GM23338 (cell line): ENCODE measurements around the gene ANKRD62. TPM values are rescaled to one million over a fixed set of nuclear protein-coding genes. Genes with fewer than 3 reads are reported as not detected.

Experiments
- ATAC-seq: fragments of 200-7000 bp; cut with Tn5 transposase; 3 replicates; pipeline ENCODE4 v1.9.1; 2020
- DNase-seq: peaks from one replicate; pipeline ENCODE4 v3.0.0-alpha.2; 2015; ENCODE audit warnings: low spot score
- H2AFZ ChIP-seq: fragments of 200-600 bp; sonication (generic); 2 replicates; pipeline ENCODE4 v1.8.0; 2016; ENCODE audit warnings: antibody characterized with exemption, mild to moderate bottlenecking, moderate library complexity
- H3F3A ChIP-seq: fragments of 200-600 bp; sonication (generic); replicated peaks from 2 replicates; pipeline ENCODE4 v1.8.0; 2017; ENCODE audit warnings: antibody characterized with exemption, mixed run types, low read depth
- H3K27ac ChIP-seq: fragments of 200-600 bp; sonication (generic); 2 replicates; pipeline ENCODE4 v1.6.1; 2016; ENCODE audit warnings: low read depth
- H3K27me3 ChIP-seq: fragments of 200-600 bp; sonication (generic); 2 replicates; pipeline ENCODE4 v1.8.0; 2016; ENCODE audit warnings: mild to moderate bottlenecking, mixed run types, moderate library complexity; ENCODE audit not compliant: insufficient read depth
- H3K36me3 ChIP-seq: fragments of 200-600 bp; sonication (generic); 2 replicates; pipeline ENCODE4 v1.8.0; 2016; ENCODE audit warnings: mild to moderate bottlenecking; ENCODE audit not compliant: insufficient read depth
- H3K4me1 ChIP-seq: fragments of 200-600 bp; sonication (generic); 2 replicates; pipeline ENCODE4 v1.8.0; 2016; ENCODE audit warnings: mild to moderate bottlenecking, moderate library complexity; ENCODE audit not compliant: insufficient read depth
- H3K4me2 ChIP-seq: fragments of 200-600 bp; sonication (generic); 2 replicates; pipeline ENCODE4 v1.7.1; 2017; ENCODE audit warnings: mixed run types
- H3K4me3 ChIP-seq: fragments of 200-600 bp; sonication (generic); 2 replicates; pipeline ENCODE4 v1.6.1; 2016; ENCODE audit warnings: mixed run types
- H3K79me2 ChIP-seq: fragments of 200-600 bp; sonication (generic); replicated peaks from 2 replicates; pipeline ENCODE4 v1.8.0; 2017; ENCODE audit warnings: mild to moderate bottlenecking; ENCODE audit not compliant: insufficient read depth
- H3K9me2 ChIP-seq: fragments of 200-600 bp; sonication (generic); 2 replicates; pipeline ENCODE4 v1.8.0; 2017; ENCODE audit not compliant: insufficient read depth
- H4K20me1 ChIP-seq: fragments of 200-600 bp; sonication (generic); replicated peaks from 2 replicates; pipeline ENCODE4 v1.8.0; 2017; ENCODE audit warnings: mild to moderate bottlenecking; ENCODE audit not compliant: insufficient read depth
- H3K27ac Mint-ChIP-seq: 2 replicates; pipeline ENCODE4 v1.8.0; 2020; ENCODE audit warnings: inconsistent platforms, mild to moderate bottlenecking, moderate library complexity, mixed read lengths
- H3K27me3 Mint-ChIP-seq: 3 replicates; pipeline ENCODE4 v1.8.0; 2022; ENCODE audit warnings: low read depth, mild to moderate bottlenecking, moderate library complexity, mixed read lengths, inconsistent platforms; ENCODE audit not compliant: insufficient read depth, poor library complexity
- H3K36me3 Mint-ChIP-seq: 3 replicates; pipeline ENCODE4 v1.8.0; 2021; ENCODE audit warnings: low read depth, mild to moderate bottlenecking, inconsistent platforms, moderate library complexity, mixed read lengths
- H3K4me1 Mint-ChIP-seq: 3 replicates; pipeline ENCODE4 v1.8.0; 2020; ENCODE audit warnings: mild to moderate bottlenecking, inconsistent platforms, mixed read lengths
- H3K4me3 Mint-ChIP-seq: 3 replicates; pipeline ENCODE4 v1.8.0; 2021; ENCODE audit warnings: moderate library complexity, mild to moderate bottlenecking, inconsistent platforms, mixed read lengths
- H3K9me3 Mint-ChIP-seq: 3 replicates; pipeline ENCODE4 v1.8.0; 2020; ENCODE audit warnings: moderate library complexity, mild to moderate bottlenecking, inconsistent platforms, mixed read lengths
- CREB1 ChIP-seq: fragments of 250-450 bp; sonication (Bioruptor Pico); IDR thresholded peaks from 2 replicates; pipeline ENCODE4 v1.5.0; 2020; ENCODE audit warnings: low read depth, mild to moderate bottlenecking, moderate library complexity
- EZH2 ChIP-seq: fragments of 200-600 bp; sonication (generic); IDR thresholded peaks from one replicate; pipeline ENCODE4 v1.8.0; 2017; ENCODE audit warnings: antibody characterized with exemption, mild to moderate bottlenecking, low read depth; ENCODE audit not compliant: unreplicated experiment
- EZH2phosphoT487 ChIP-seq: fragments of 200-600 bp; sonication (generic); IDR thresholded peaks from one replicate; pipeline ENCODE4 v1.8.1; 2018; ENCODE audit warnings: antibody characterized with exemption; ENCODE audit not compliant: unreplicated experiment
- JUNB ChIP-seq: IDR thresholded peaks from one replicate; pipeline ENCODE4 v1.6.1; 2016; ENCODE audit warnings: antibody characterized with exemption; ENCODE audit not compliant: unreplicated experiment
- NANOG ChIP-seq: IDR thresholded peaks from 2 replicates; pipeline ENCODE4 v1.6.1; 2016; ENCODE audit warnings: antibody characterized with exemption, borderline replicate concordance
- POLR2AphosphoS5 ChIP-seq: IDR thresholded peaks from 2 replicates; pipeline ENCODE4 v1.6.1; 2016; ENCODE audit warnings: antibody characterized with exemption, low read depth
- STAT1 ChIP-seq: IDR thresholded peaks from one replicate; pipeline ENCODE4 v1.6.1; 2016; ENCODE audit warnings: antibody characterized with exemption; ENCODE audit not compliant: unreplicated experiment
- ZNF114 ChIP-seq: fragments of 250-450 bp; sonication (Bioruptor Pico); IDR thresholded peaks from 2 replicates; pipeline ENCODE4 v1.5.0; 2020; ENCODE audit warnings: mild to moderate bottlenecking, moderate library complexity
- ZNF331 ChIP-seq: fragments of 250-450 bp; sonication (Bioruptor Pico); IDR thresholded peaks from 2 replicates; pipeline ENCODE4 v1.5.0; 2020; ENCODE audit warnings: low read depth, mild to moderate bottlenecking, moderate library complexity
- polyA plus RNA-seq: library from polyadenylated mRNA; unstranded; fragments of >200 nt; fragmentation: Nextera tagmentation; extraction: Ambion mirVana; gene quantifications from 2 replicates; pipeline ENCODE4 v1.2.1, GENCODE V29; 2016
- total RNA-seq: library from RNA; depleted of rRNA; stranded (reverse); fragments of >200 nt; shearing (Covaris generic); gene quantifications from 2 replicates; pipeline ENCODE4 v1.2.3, GENCODE V29; 2014
- TF ChIP-seq, protein P1 (sequence below), 2 experiments: fragments of 200-600 bp in 1 of 2; sonication (generic) in 1 of 2; conservative IDR thresholded peaks; 2 replicates each; pipeline versions ENCODE4 v1.5.1 to v1.6.1; 2016 to 2017; ENCODE audit warnings: antibody characterized with exemption in 2 of 2, low read depth in 2 of 2, mild to moderate bottlenecking in 2 of 2, moderate library complexity in 1 of 2
- TF ChIP-seq, protein P2 (sequence below): IDR thresholded peaks from 2 replicates; pipeline ENCODE4 v1.6.1; 2016; ENCODE audit warnings: antibody characterized with exemption
- TF ChIP-seq, protein P3 (sequence below): fragments of 250-450 bp; sonication (Bioruptor Pico); IDR thresholded peaks from 2 replicates; pipeline ENCODE4 v1.5.0; 2020; ENCODE audit warnings: mild to moderate bottlenecking, moderate library complexity
- TF ChIP-seq, protein P4 (sequence below): IDR thresholded peaks from one replicate; pipeline ENCODE4 v1.6.1; 2018; ENCODE audit warnings: antibody characterized with exemption; ENCODE audit not compliant: unreplicated experiment

Gene ANKRD62
- total and polyA plus RNA-seq, 2 experiments from 2014 or later, result not detected

DNA sequence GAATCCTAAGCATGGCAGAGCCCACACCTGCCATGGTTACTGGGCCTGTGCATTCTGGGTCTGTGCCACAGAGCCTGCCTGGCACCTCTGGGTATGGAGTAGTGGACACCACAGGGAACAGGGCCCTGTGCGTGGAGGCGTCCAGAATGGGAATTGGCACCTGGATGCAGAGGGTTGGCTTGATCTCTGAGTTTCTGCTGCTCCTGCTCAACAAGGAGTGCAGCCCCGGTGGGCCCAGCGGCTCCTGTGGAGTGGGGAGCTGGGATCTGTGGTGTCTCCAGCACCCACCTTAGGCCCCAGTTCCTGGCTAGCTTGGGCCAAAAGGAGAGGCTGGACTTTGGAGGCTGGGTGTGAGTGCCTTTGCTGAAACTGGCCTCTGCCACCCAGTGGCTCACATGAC, 7.9 kb upstream of the ANKRD62 start:
- no peaks in the 10 kb centered on the region for H3K27me3 ChIP-seq
- Mint-ChIP-seq H3K4me3 (no peak overlapping the region), H3K36me3 (no peaks in the 10 kb centered on the region), H3K27me3 (peaks cover 5% of the 10 kb centered on the region), H3K4me1 (no peaks in the 10 kb centered on the region), H3K9me3 (no peaks in the 10 kb centered on the region), H3K27ac (no peak overlapping the region)
- no peaks in the 10 kb centered on the region for H3K9me2 ChIP-seq
- TF ChIP-seq ZNF114 (CRISPR knock-in tag) (no peak), POLR2AphosphoS5 (no peak), EZH2 (no peak), JUNB (no peak), NANOG (no peak), CREB1 (CRISPR knock-in tag) (no peak), EZH2phosphoT487 (no peak), ZNF331 (CRISPR knock-in tag) (no peak), STAT1 (no peak)
- TF ChIP-seq, protein P1, sequence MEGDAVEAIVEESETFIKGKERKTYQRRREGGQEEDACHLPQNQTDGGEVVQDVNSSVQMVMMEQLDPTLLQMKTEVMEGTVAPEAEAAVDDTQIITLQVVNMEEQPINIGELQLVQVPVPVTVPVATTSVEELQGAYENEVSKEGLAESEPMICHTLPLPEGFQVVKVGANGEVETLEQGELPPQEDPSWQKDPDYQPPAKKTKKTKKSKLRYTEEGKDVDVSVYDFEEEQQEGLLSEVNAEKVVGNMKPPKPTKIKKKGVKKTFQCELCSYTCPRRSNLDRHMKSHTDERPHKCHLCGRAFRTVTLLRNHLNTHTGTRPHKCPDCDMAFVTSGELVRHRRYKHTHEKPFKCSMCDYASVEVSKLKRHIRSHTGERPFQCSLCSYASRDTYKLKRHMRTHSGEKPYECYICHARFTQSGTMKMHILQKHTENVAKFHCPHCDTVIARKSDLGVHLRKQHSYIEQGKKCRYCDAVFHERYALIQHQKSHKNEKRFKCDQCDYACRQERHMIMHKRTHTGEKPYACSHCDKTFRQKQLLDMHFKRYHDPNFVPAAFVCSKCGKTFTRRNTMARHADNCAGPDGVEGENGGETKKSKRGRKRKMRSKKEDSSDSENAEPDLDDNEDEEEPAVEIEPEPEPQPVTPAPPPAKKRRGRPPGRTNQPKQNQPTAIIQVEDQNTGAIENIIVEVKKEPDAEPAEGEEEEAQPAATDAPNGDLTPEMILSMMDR (conservative IDR thresholded peaks at IDR 0.05; ENCODE audit: low read depth in 2 of 2), result no peak
- TF ChIP-seq, protein P2, sequence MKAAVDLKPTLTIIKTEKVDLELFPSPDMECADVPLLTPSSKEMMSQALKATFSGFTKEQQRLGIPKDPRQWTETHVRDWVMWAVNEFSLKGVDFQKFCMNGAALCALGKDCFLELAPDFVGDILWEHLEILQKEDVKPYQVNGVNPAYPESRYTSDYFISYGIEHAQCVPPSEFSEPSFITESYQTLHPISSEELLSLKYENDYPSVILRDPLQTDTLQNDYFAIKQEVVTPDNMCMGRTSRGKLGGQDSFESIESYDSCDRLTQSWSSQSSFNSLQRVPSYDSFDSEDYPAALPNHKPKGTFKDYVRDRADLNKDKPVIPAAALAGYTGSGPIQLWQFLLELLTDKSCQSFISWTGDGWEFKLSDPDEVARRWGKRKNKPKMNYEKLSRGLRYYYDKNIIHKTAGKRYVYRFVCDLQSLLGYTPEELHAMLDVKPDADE, result no peak
- TF ChIP-seq, protein P3, sequence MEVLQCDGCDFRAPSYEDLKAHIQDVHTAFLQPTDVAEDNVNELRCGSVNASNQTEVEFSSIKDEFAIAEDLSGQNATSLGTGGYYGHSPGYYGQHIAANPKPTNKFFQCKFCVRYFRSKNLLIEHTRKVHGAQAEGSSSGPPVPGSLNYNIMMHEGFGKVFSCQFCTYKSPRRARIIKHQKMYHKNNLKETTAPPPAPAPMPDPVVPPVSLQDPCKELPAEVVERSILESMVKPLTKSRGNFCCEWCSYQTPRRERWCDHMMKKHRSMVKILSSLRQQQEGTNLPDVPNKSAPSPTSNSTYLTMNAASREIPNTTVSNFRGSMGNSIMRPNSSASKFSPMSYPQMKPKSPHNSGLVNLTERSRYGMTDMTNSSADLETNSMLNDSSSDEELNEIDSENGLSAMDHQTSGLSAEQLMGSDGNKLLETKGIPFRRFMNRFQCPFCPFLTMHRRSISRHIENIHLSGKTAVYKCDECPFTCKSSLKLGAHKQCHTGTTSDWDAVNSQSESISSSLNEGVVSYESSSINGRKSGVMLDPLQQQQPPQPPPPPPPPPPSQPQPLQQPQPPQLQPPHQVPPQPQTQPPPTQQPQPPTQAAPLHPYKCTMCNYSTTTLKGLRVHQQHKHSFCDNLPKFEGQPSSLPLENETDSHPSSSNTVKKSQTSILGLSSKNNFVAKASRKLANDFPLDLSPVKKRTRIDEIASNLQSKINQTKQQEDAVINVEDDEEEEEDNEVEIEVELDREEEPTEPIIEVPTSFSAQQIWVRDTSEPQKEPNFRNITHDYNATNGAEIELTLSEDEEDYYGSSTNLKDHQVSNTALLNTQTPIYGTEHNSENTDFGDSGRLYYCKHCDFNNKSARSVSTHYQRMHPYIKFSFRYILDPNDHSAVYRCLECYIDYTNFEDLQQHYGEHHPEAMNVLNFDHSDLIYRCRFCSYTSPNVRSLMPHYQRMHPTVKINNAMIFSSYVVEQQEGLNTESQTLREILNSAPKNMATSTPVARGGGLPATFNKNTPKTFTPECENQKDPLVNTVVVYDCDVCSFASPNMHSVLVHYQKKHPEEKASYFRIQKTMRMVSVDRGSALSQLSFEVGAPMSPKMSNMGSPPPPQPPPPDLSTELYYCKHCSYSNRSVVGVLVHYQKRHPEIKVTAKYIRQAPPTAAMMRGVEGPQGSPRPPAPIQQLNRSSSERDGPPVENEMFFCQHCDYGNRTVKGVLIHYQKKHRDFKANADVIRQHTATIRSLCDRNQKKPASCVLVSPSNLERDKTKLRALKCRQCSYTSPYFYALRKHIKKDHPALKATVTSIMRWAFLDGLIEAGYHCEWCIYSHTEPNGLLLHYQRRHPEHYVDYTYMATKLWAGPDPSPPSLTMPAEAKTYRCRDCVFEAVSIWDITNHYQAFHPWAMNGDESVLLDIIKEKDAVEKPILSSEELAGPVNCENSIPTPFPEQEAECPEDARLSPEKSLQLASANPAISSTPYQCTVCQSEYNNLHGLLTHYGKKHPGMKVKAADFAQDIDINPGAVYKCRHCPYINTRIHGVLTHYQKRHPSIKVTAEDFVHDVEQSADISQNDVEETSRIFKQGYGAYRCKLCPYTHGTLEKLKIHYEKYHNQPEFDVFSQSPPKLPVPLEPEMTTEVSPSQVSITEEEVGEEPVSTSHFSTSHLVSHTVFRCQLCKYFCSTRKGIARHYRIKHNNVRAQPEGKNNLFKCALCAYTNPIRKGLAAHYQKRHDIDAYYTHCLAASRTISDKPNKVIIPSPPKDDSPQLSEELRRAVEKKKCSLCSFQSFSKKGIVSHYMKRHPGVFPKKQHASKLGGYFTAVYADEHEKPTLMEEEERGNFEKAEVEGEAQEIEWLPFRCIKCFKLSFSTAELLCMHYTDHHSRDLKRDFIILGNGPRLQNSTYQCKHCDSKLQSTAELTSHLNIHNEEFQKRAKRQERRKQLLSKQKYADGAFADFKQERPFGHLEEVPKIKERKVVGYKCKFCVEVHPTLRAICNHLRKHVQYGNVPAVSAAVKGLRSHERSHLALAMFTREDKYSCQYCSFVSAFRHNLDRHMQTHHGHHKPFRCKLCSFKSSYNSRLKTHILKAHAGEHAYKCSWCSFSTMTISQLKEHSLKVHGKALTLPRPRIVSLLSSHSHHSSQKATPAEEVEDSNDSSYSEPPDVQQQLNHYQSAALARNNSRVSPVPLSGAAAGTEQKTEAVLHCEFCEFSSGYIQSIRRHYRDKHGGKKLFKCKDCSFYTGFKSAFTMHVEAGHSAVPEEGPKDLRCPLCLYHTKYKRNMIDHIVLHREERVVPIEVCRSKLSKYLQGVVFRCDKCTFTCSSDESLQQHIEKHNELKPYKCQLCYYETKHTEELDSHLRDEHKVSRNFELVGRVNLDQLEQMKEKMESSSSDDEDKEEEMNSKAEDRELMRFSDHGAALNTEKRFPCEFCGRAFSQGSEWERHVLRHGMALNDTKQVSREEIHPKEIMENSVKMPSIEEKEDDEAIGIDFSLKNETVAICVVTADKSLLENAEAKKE (CRISPR knock-in tag), result no peak
- TF ChIP-seq, protein P4, sequence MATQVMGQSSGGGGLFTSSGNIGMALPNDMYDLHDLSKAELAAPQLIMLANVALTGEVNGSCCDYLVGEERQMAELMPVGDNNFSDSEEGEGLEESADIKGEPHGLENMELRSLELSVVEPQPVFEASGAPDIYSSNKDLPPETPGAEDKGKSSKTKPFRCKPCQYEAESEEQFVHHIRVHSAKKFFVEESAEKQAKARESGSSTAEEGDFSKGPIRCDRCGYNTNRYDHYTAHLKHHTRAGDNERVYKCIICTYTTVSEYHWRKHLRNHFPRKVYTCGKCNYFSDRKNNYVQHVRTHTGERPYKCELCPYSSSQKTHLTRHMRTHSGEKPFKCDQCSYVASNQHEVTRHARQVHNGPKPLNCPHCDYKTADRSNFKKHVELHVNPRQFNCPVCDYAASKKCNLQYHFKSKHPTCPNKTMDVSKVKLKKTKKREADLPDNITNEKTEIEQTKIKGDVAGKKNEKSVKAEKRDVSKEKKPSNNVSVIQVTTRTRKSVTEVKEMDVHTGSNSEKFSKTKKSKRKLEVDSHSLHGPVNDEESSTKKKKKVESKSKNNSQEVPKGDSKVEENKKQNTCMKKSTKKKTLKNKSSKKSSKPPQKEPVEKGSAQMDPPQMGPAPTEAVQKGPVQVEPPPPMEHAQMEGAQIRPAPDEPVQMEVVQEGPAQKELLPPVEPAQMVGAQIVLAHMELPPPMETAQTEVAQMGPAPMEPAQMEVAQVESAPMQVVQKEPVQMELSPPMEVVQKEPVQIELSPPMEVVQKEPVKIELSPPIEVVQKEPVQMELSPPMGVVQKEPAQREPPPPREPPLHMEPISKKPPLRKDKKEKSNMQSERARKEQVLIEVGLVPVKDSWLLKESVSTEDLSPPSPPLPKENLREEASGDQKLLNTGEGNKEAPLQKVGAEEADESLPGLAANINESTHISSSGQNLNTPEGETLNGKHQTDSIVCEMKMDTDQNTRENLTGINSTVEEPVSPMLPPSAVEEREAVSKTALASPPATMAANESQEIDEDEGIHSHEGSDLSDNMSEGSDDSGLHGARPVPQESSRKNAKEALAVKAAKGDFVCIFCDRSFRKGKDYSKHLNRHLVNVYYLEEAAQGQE, result no peak
- no peak for ATAC-seq
- H3K4me2 ChIP-seq, result no peak overlapping the region
- H2AFZ ChIP-seq, result no peak overlapping the region
- no peaks in the 10 kb centered on the region for H3F3A ChIP-seq
- H3K36me3 ChIP-seq, result no peaks in the 10 kb centered on the region
- no peak for DNase-seq
- H3K4me1 ChIP-seq, result no peaks in the 10 kb centered on the region
- no peak overlapping the region for H3K4me3 ChIP-seq
- H4K20me1 ChIP-seq, result no peaks in the 10 kb centered on the region
- H3K27ac ChIP-seq, result no peak overlapping the region
- H3K79me2 ChIP-seq, result no peaks in the 10 kb centered on the region
